Activated CD8-positive, alpha-beta T cell treated with anti-CD3 and anti-CD28 coated beads for 36 hours (primary cell): ENCODE data around the gene RPL32. TPM values are rescaled to one million over a fixed set of nuclear protein-coding genes. Genes with fewer than 3 reads are reported as not detected.

Experiments
- ATAC-seq: fragments of 200-7000 bp; cut with Tn5 transposase; one replicate; pipeline ENCODE4 v1.10.0; 2021; ENCODE audit warnings: mild to moderate bottlenecking, moderate library complexity
- CTCF ChIA-PET: fragments of 350-600 bp; sonication (Branson Sonifier 250); formaldehyde crosslinking; loops from one replicate; lab custom pipeline; 2021; ENCODE audit warnings: antibody characterized with exemption; lab: Charles Lee
- POLR2A ChIA-PET: fragments of 350-600 bp; sonication (Branson Sonifier 250); formaldehyde crosslinking; loops from one replicate; lab custom pipeline; 2021; ENCODE audit warnings: antibody characterized with exemption; lab: Charles Lee
- DNase-seq: peaks from one replicate; pipeline ENCODE4 v3.0.0-alpha.2; 2020
- H3K27ac Mint-ChIP-seq: one replicate; pipeline ENCODE4 v1.8.0; 2021; ENCODE audit warnings: mild to moderate bottlenecking, mixed read lengths
- H3K27me3 Mint-ChIP-seq: one replicate; pipeline ENCODE4 v1.8.0; 2021; ENCODE audit warnings: mixed read lengths
- H3K36me3 Mint-ChIP-seq: one replicate; pipeline ENCODE4 v1.8.0; 2021; ENCODE audit warnings: low read depth, mixed read lengths
- H3K4me1 Mint-ChIP-seq: one replicate; pipeline ENCODE4 v1.8.0; 2021; ENCODE audit warnings: low read depth, mixed read lengths
- H3K4me3 Mint-ChIP-seq: one replicate; pipeline ENCODE4 v1.8.0; 2021; ENCODE audit warnings: mild to moderate bottlenecking, moderate library complexity, mixed read lengths
- H3K9me3 Mint-ChIP-seq: one replicate; pipeline ENCODE4 v1.8.0; 2021; ENCODE audit warnings: mixed read lengths
- intact Hi-C: fragments of 100-400 bp; cut with micrococcal nuclease; formaldehyde crosslinking; loops from one replicate; pipeline ENCODE4 v1.10.0; 2022
- total RNA-seq, 2 experiments: library from RNA; stranded (reverse); gene quantifications; one replicate each; pipeline ENCODE4 v1.2.3, GENCODE V29; 2021
- TF ChIP-seq, protein P1 (sequence below): fragments of 200-600 bp; IDR thresholded peaks from one replicate; pipeline ENCODE4 v1.8.0; 2022; ENCODE audit warnings: antibody characterized with exemption, mild to moderate bottlenecking

RPL32 gene
- total RNA-seq, 2 experiments from 2014 or later: 2,861 to 2,981 TPM

DNA sequence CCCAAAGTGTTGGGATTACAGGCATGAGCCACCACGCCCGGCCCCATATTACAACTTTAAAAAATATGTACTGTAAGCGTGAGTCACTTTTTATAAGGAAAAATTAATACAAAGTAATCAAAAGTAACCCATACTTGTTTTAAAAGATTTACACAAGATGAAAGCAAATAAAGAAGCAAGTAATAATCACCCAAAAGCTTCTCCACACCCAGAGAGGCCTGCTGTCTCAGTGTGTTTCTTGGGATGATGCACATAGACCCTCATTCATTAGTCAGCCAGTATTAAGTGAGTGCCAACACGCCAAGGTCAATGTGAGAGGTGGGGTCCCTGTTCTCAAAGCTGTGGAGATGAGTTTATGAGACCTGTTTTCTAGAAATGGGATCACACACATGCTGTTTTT, 12.0 kb downstream of the RPL32 start:
- Mint-ChIP-seq H3K36me3 (peaks cover 22% of the 10 kb centered on the region), H3K4me1 (no peaks in the 10 kb centered on the region), H3K4me3 (no peak overlapping the region), H3K27ac (no peak overlapping the region), H3K27me3 (no peaks in the 10 kb centered on the region), H3K9me3 (no peaks in the 10 kb centered on the region)
- TF ChIP-seq, protein P1, sequence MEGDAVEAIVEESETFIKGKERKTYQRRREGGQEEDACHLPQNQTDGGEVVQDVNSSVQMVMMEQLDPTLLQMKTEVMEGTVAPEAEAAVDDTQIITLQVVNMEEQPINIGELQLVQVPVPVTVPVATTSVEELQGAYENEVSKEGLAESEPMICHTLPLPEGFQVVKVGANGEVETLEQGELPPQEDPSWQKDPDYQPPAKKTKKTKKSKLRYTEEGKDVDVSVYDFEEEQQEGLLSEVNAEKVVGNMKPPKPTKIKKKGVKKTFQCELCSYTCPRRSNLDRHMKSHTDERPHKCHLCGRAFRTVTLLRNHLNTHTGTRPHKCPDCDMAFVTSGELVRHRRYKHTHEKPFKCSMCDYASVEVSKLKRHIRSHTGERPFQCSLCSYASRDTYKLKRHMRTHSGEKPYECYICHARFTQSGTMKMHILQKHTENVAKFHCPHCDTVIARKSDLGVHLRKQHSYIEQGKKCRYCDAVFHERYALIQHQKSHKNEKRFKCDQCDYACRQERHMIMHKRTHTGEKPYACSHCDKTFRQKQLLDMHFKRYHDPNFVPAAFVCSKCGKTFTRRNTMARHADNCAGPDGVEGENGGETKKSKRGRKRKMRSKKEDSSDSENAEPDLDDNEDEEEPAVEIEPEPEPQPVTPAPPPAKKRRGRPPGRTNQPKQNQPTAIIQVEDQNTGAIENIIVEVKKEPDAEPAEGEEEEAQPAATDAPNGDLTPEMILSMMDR: no peak
- CTCF ChIA-PET: interaction anchor here (1.1 to 4.3 kb wide), 4 partner anchors 8 to 109 kb away, joined by 3 to 36 read pairs (median 4); partner anchors contain the start of gene RPL32
- POLR2A ChIA-PET: interaction anchor here (8.7 to 9.5 kb wide), 2 partner anchors 10 to 12 kb away, joined by 103 to 155 read pairs; partner anchors contain the start of gene RPL32
- intact Hi-C loops: no loop called here
- ATAC-seq (no peak), DNase-seq (no peak)

GRCh38 chr3:12828751-12829150, 12.6 kb downstream of the RPL32 start:
- H3K4me1 Mint-ChIP-seq: no peaks in the 10 kb centered on the region
- H3K27ac Mint-ChIP-seq: no peak overlapping the region
- intact Hi-C loops: no loop called here
- no peak overlapping the region for H3K4me3 Mint-ChIP-seq
- ATAC-seq: no peak
- ChIA-PET CTCF (no interaction called here), POLR2A (interaction anchor here (1.6 to 9.5 kb wide), 3 partner anchors 10 to 11 kb away, joined by 3 to 155 read pairs (median 103); partner anchors contain the start of gene RPL32)
- no peak for DNase-seq
- H3K9me3 Mint-ChIP-seq: no peaks in the 10 kb centered on the region
- no peaks in the 10 kb centered on the region for H3K27me3 Mint-ChIP-seq
- TF ChIP-seq, protein P1: no peak
- H3K36me3 Mint-ChIP-seq: peaks cover 15% of the 10 kb centered on the region

- ChIA-PET POLR2A (interaction anchor here (0.9 to 15.2 kb wide), 3 partner anchors 9 to 15 kb away, joined by 4 to 155 read pairs (median 103); partner anchors contain the start of gene RPL32), CTCF (interaction anchor here (1.0 kb wide), 1 partner anchor 17 kb away, joined by 3 read pairs; no protein-coding TSS in a partner anchor)
- Mint-ChIP-seq H3K4me1 (no peaks in the 10 kb centered on the region), H3K27me3 (no peaks in the 10 kb centered on the region), H3K27ac (no peak overlapping the region), H3K36me3 (no peaks in the 10 kb centered on the region), H3K9me3 (no peaks in the 10 kb centered on the region), H3K4me3 (no peak overlapping the region)
- DNase-seq: no peak
- intact Hi-C loops: no loop called here
- ATAC-seq: no peak
- TF ChIP-seq, protein P1: no peak
Measured at GRCh38 chr3:12825156-12825555, 16.2 kb downstream of the RPL32 start.

DNA sequence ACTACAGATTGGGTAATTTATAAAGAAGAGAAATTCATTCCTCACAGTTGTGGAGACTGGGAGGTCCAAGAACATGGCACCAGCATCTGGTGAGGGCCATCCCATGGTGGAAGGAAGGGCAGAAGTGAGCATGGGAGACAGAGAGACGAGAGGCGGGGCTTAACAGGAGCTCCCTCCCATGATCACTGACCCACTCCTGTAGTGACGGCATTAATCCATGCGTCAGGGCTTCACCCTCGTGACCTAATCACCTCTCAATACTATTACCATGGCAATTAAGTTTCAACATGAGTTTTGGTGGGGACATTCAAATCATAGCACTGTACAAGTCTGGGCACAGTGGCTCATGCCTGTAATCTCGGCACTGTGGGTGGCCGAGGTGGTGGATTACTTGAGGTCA, 17.1 kb downstream of the RPL32 start:
- Mint-ChIP-seq H3K4me1 (no peaks in the 10 kb centered on the region), H3K4me3 (no peak overlapping the region), H3K27ac (no peak overlapping the region), H3K36me3 (no peaks in the 10 kb centered on the region), H3K27me3 (no peaks in the 10 kb centered on the region), H3K9me3 (no peaks in the 10 kb centered on the region)
- intact Hi-C loops: no loop called here
- DNase-seq: no peak
- no peak for ATAC-seq
- POLR2A ChIA-PET: interaction anchor here (15.2 kb wide), 1 partner anchor 9 kb away, joined by 155 read pairs; no protein-coding TSS in a partner anchor
- TF ChIP-seq, protein P1: no peak
- CTCF ChIA-PET: no interaction called here

GRCh38 chr3:12822725-12823373, 18.5 kb downstream of the RPL32 start:
- Mint-ChIP-seq H3K4me1 (no peaks in the 10 kb centered on the region), H3K27me3 (no peaks in the 10 kb centered on the region), H3K4me3 (no peak overlapping the region), H3K27ac (no peak overlapping the region), H3K9me3 (no peaks in the 10 kb centered on the region), H3K36me3 (no peaks in the 10 kb centered on the region)
- ChIA-PET POLR2A (interaction anchor here (15.2 kb wide), 1 partner anchor 11 kb away, joined by 155 read pairs; no protein-coding TSS in a partner anchor), CTCF (interaction anchor here (0.6 to 4.0 kb wide), 5 partner anchors 8 to 19 kb away, joined by 3 to 19 read pairs (median 4); partner anchors contain the start of gene RPL32)
- intact Hi-C loops: no loop called here
- DNase-seq: no peak
- ATAC-seq: no peak
- TF ChIP-seq, protein P1: no peak
